ENCODE results near the gene AHCYL2. TPM values are rescaled to one million over a fixed set of nuclear protein-coding genes. Genes with fewer than 3 reads are reported as not detected.

Gene AHCYL2
- total and polyA plus RNA-seq, 2 of the 8 experiments (the other 6 are each of a cell fraction or from before 2014, with no cell fraction given), result 20.7 to 25.4 TPM

- no peak overlapping the region for H3K27ac ChIP-seq (ENCODE audit: low read depth, low read length)
- no peaks in the 10 kb centered on the region for H3K36me3 ChIP-seq (ENCODE audit: control insufficient read depth in 2 of 4, insufficient read depth in 4 of 4, low read length in 3 of 4)
- FAIRE-seq (no peak), DNase-seq (ENCODE audit: low read depth in 1 of 2, low spot score in 2 of 2) (no peak)
- no peak overlapping the region for H3K14ac ChIP-seq (ENCODE audit: insufficient read length)
- no peak overlapping the region for H2BK15ac ChIP-seq (ENCODE audit: low read length)
- H3K79me2 ChIP-seq (ENCODE audit: control insufficient read depth in 1 of 2, insufficient read depth in 2 of 2, low read length in 2 of 2), result peaks cover 0 to 54% of the 10 kb centered on the region in 2 experiments; a peak in 3 of 4 replicates
- no peak overlapping the region for H3K23ac ChIP-seq (ENCODE audit: insufficient read length)
- peaks cover 0 to 4% of the 10 kb centered on the region in 2 experiments for H4K20me1 ChIP-seq (replicated peaks in 1 of 2; ENCODE audit: control insufficient read depth in 1 of 2, insufficient read depth in 2 of 2, low read length in 2 of 2)
- H2AFZ ChIP-seq (ENCODE audit: low read length), result no peak overlapping the region
- H2BK20ac ChIP-seq (ENCODE audit: low read length), result no peak overlapping the region
- no peak overlapping the region for H3K9ac ChIP-seq (replicated peaks in 1 of 4; ENCODE audit: extremely low read depth in 1 of 4, low read depth in 3 of 4, low read length in 3 of 4)
- ChIA-PET POLR2A (ENCODE audit: partially characterized antibody) (interaction anchor here (0.6 to 1.8 kb wide), 3 partner anchors 8 to 208 kb away, joined by 3 read pairs; no protein-coding TSS in a partner anchor), CTCF (ENCODE audit: partially characterized antibody) (interaction anchor here (0.6 to 6.7 kb wide), 6 partner anchors 9 to 275 kb away, joined by 3 to 39 read pairs (median 4); no protein-coding TSS in a partner anchor)
- no peak overlapping the region for H3K4me3 ChIP-seq (ENCODE audit: extremely low read depth in 1 of 4, insufficient read depth in 2 of 4, low read depth in 3 of 4, low read length in 4 of 4)
- no peak overlapping the region for H2BK12ac ChIP-seq (ENCODE audit: low read depth, low read length)
- H3K9me3 ChIP-seq (ENCODE audit: insufficient read depth in 2 of 2, low read depth in 1 of 2, low read length in 1 of 2), result no peaks in the 10 kb centered on the region
- H3K4me2 ChIP-seq (ENCODE audit: insufficient read depth in 1 of 2, low read depth in 2 of 2, low read length in 2 of 2), result no peak overlapping the region
- H3K23me2 ChIP-seq (ENCODE audit: low read depth, low read length), result peaks cover 5% of the 10 kb centered on the region
- no peak for TF ChIP-seq EZH2 (IDR thresholded peaks at IDR 0.05; ENCODE audit: low read depth, low read length, severe bottlenecking)
- TF ChIP-seq RFX5 (IDR thresholded peaks at IDR 0.05; ENCODE audit: borderline replicate concordance, low read depth, low read length), result no peak
- no peak for TF ChIP-seq JUND (IDR thresholded peaks at IDR 0.05; ENCODE audit: low read length)
- TF ChIP-seq SP2 (IDR thresholded peaks at IDR 0.05; ENCODE audit: low read length), result no peak
- TF ChIP-seq TAF1 (IDR thresholded peaks at IDR 0.05; ENCODE audit: low read depth, low read length), result no peak
- 0 out of 2 replicates have a peak, but pooled peaks have one; percentile 26 for TF ChIP-seq CEBPB (IDR thresholded peaks at IDR 0.05; ENCODE audit: low read depth, low read length)
- no peak overlapping the region for H3K56ac ChIP-seq (replicated peaks; ENCODE audit: insufficient read length, low read depth, low read length)
- H3K4ac ChIP-seq (replicated peaks; ENCODE audit: insufficient read length, low read depth, low read length), result no peak overlapping the region
- no peak overlapping the region for H3K18ac ChIP-seq (ENCODE audit: extremely low read depth, low read length)
- no peak overlapping the region for H2BK120ac ChIP-seq (replicated peaks; ENCODE audit: low read depth, low read length)
- 92% methylated on average over 4 of the region's 4 CpGs; no CpG with 5 or more reads in 1 of the 2 experiments for WGBS, 2 experiments (ENCODE audit: extremely low coverage in 1 of 2, insufficient coverage in 1 of 2, insufficient read length in 1 of 2, insufficient replicate concordance in 2 of 2, low coverage in 1 of 2, low lambda C conversion rate in 2 of 2, missing lambda C conversion rate in 1 of 2)
- H2BK5ac ChIP-seq (ENCODE audit: low read depth, low read length), result no peak overlapping the region
- peaks cover 6% of the 10 kb centered on the region; the same call in 1 of the 2 replicates for H3K79me1 ChIP-seq (ENCODE audit: low read depth, low read length)
- H4K5ac ChIP-seq (ENCODE audit: insufficient read length, low read depth, low read length), result no peak overlapping the region
- no peaks in the 10 kb centered on the region for H3K27me3 ChIP-seq (replicated peaks in 1 of 4; ENCODE audit: control insufficient read depth in 3 of 4, extremely low read depth in 1 of 4, insufficient read depth in 3 of 4, low read length in 3 of 4)
- H4K8ac ChIP-seq (ENCODE audit: extremely low read depth, insufficient read depth, low read length), result no peak overlapping the region
- H3K4me1 ChIP-seq (replicated peaks in 1 of 4; ENCODE audit: control insufficient read depth in 3 of 4, insufficient read depth in 4 of 4, low read length in 3 of 4), result peaks cover 0 to 9% (median 4%) of the 10 kb centered on the region in 4 experiments; a peak in 3 of 7 replicates
- no peak overlapping the region for H2AK5ac ChIP-seq (ENCODE audit: low read depth, low read length)
- H4K91ac ChIP-seq (replicated peaks; ENCODE audit: insufficient read length, low read length), result no peak overlapping the region
These were observed 3.1 kb downstream of the AHCYL2 start for GRCh38 chr7:129227646-129228578.
